ENCODE data around the gene IFIT3.

The IFIT3 gene

GRCh38 chr10:89337484-89337883 lies 9.7 kb downstream of the IFIT3 start:
- DNase-seq, result no peak

GRCh38 chr10:89338713-89339112 lies 10.9 kb downstream of the IFIT3 start:
- no peak for DNase-seq

GRCh38 chr10:89339875-89340274 lies 12.1 kb downstream of the IFIT3 start:
- DNase-seq, result no peak

GRCh38 chr10:89341649-89342048 lies 13.9 kb downstream of the IFIT3 start:
- no peak for DNase-seq

GRCh38 chr10:89342206-89342958 lies 14.6 kb downstream of the IFIT3 start:
- no peak for DNase-seq

- no peak for DNase-seq
Measured at GRCh38 chr10:89343089-89343767, 15.4 kb downstream of the IFIT3 start.

- DNase-seq, result no peak
Measured at GRCh38 chr10:89344156-89344555, 16.4 kb downstream of the IFIT3 start.

- no peak for DNase-seq
Measured at GRCh38 chr10:89345367-89346000, 17.7 kb downstream of the IFIT3 start.

GRCh38 chr10:89346405-89347254 lies 18.8 kb downstream of the IFIT3 start:
- DNase-seq, result no peak

GRCh38 chr10:89347701-89348457 lies 20.1 kb downstream of the IFIT3 start:
- DNase-seq, result no peak

- DNase-seq, result no peak
Measured at GRCh38 chr10:89348481-89348880, 20.7 kb downstream of the IFIT3 start.

- DNase-seq, result no peak
Measured at GRCh38 chr10:89348975-89349374, 21.2 kb downstream of the IFIT3 start.

GRCh38 chr10:89350631-89351315 lies 23.0 kb downstream of the IFIT3 start:
- peak in 1 of 2 donors; percentile 20 for DNase-seq

- DNase-seq, result no peak
Measured at GRCh38 chr10:89351412-89351779, 23.6 kb downstream of the IFIT3 start.

- DNase-seq, result no peak
Measured at GRCh38 chr10:89351780-89352597, 24.2 kb downstream of the IFIT3 start.

- DNase-seq, result no peak
Measured at GRCh38 chr10:89352802-89353201, 25.0 kb downstream of the IFIT3 start.

GRCh38 chr10:89355394-89355931 lies 27.7 kb downstream of the IFIT3 start:
- no peak for DNase-seq

- DNase-seq, result no peak
Measured at GRCh38 chr10:89357096-89357495, 29.3 kb downstream of the IFIT3 start.

GRCh38 chr10:89357975-89358374 lies 30.2 kb downstream of the IFIT3 start:
- no peak for DNase-seq

- no peak for DNase-seq
Measured at GRCh38 chr10:89360157-89360556, 32.4 kb downstream of the IFIT3 start.

- no peak for DNase-seq
Measured at GRCh38 chr10:89362929-89363328, 35.1 kb downstream of the IFIT3 start.
